Endothelial cell (in vitro differentiated cells): ENCODE measurements around the gene SHANK1. TPM values are rescaled to one million over a fixed set of nuclear protein-coding genes. Genes with fewer than 3 reads are reported as not detected.

ENCODE experiments used
- DNase-seq: peaks from one replicate; pipeline ENCODE4 v3.0.0; 2021; ENCODE audit warnings: low spot score
- H3K27ac Mint-ChIP-seq: one replicate; pipeline ENCODE4 v1.8.0; 2021; ENCODE audit warnings: mixed read lengths, inconsistent platforms; ENCODE audit not compliant: unreplicated experiment
- H3K27me3 Mint-ChIP-seq: one replicate; pipeline ENCODE4 v1.8.0; 2021; ENCODE audit warnings: mild to moderate bottlenecking, moderate library complexity, mixed read lengths, inconsistent platforms; ENCODE audit not compliant: unreplicated experiment
- H3K36me3 Mint-ChIP-seq: one replicate; pipeline ENCODE4 v1.8.0; 2021; ENCODE audit warnings: mild to moderate bottlenecking, low read depth, mixed read lengths, inconsistent platforms; ENCODE audit not compliant: unreplicated experiment
- H3K4me1 Mint-ChIP-seq: one replicate; pipeline ENCODE4 v1.8.0; 2021; ENCODE audit warnings: mild to moderate bottlenecking, mixed read lengths, inconsistent platforms; ENCODE audit not compliant: unreplicated experiment
- H3K4me3 Mint-ChIP-seq: one replicate; pipeline ENCODE4 v1.8.0; 2021; ENCODE audit warnings: mild to moderate bottlenecking, mixed read lengths, inconsistent platforms; ENCODE audit not compliant: unreplicated experiment
- H3K9me3 Mint-ChIP-seq: one replicate; pipeline ENCODE4 v1.8.0; 2021; ENCODE audit warnings: mixed read lengths, inconsistent platforms; ENCODE audit not compliant: unreplicated experiment
- CTCF ChIP-seq: fragments of 200-600 bp; sonication (generic); IDR thresholded peaks from one replicate; pipeline ENCODE4 v1.5.0; 2021; ENCODE audit warnings: antibody characterized with exemption; ENCODE audit not compliant: unreplicated experiment
- total RNA-seq: library from RNA; stranded (reverse); fragmentation: NEBNext Ultra II Directional; extraction: Animal tissue kit (Norgen Biotek cat#: 25700); gene quantifications from one replicate; pipeline ENCODE4 v1.2.1, GENCODE V29; 2021; ENCODE audit not compliant: unreplicated experiment

The SHANK1 gene
- total RNA-seq, 1 donor from 2014 or later: 6.5 TPM

- no peak overlapping the region for H3K27ac Mint-ChIP-seq
- DNase-seq: no peak
- H3K9me3 Mint-ChIP-seq: peaks cover 28% of the 10 kb centered on the region
- no peak for TF ChIP-seq CTCF
- H3K4me1 Mint-ChIP-seq: peaks cover 3% of the 10 kb centered on the region
- H3K36me3 Mint-ChIP-seq: peaks cover 4% of the 10 kb centered on the region
- no peak overlapping the region for H3K4me3 Mint-ChIP-seq
- H3K27me3 Mint-ChIP-seq: peaks cover 5% of the 10 kb centered on the region
Observed at GRCh38 chr19:50644315-50644915, 75.2 kb downstream of the SHANK1 start.

GRCh38 chr19:50640368-50640767 lies 79.2 kb downstream of the SHANK1 start:
- Mint-ChIP-seq H3K9me3 (peaks cover 47% of the 10 kb centered on the region), H3K4me3 (no peak overlapping the region), H3K36me3 (peaks cover 13% of the 10 kb centered on the region), H3K27me3 (peaks cover 6% of the 10 kb centered on the region), H3K4me1 (no peaks in the 10 kb centered on the region), H3K27ac (no peak overlapping the region)
- TF ChIP-seq CTCF: no peak
- DNase-seq: no peak

GRCh38 chr19:50639121-50640112 lies 80.2 kb downstream of the SHANK1 start, which contains the start of gene SYT3:
Gene SYT3, minus strand, starts transcription at chr19:50639881. Its CDS starts 2,470 bp downstream, at chr19:50637411.
- Mint-ChIP-seq H3K27me3 (peaks cover 8% of the 10 kb centered on the region), H3K4me1 (no peaks in the 10 kb centered on the region), H3K27ac (no peak within 1 kb of the TSS), H3K4me3 (no peak within 1 kb of the TSS), H3K36me3 (peaks cover 16% of the 10 kb centered on the region), H3K9me3 (peaks cover 50% of the 10 kb centered on the region)
- DNase-seq: no peak
- TF ChIP-seq CTCF: no peak

GRCh38 chr19:50638600-50638999 lies 81.0 kb downstream of the SHANK1 start:
- Mint-ChIP-seq H3K36me3 (peaks cover 20% of the 10 kb centered on the region), H3K4me3 (peak overlapping the region; percentile 77), H3K9me3 (peaks cover 50% of the 10 kb centered on the region), H3K27me3 (peaks cover 8% of the 10 kb centered on the region), H3K27ac (peak overlapping the region; percentile 16), H3K4me1 (no peaks in the 10 kb centered on the region)
- no peak for TF ChIP-seq CTCF
- no peak for DNase-seq
